Endodermal cell (in vitro differentiated cells): ENCODE measurements around the gene MAP3K5. TPM values are rescaled to one million over a fixed set of nuclear protein-coding genes. Genes with fewer than 3 reads are reported as not detected.

Source experiments
- DNase-seq: peaks from one replicate; pipeline ENCODE4 v3.0.0-alpha.2; 2017
- H3K27ac ChIP-seq: 2 replicates; pipeline ENCODE4 v1.5.1; 2013; ENCODE audit warnings: mild to moderate bottlenecking, low read depth, low read length, moderate library complexity
- H3K27me3 ChIP-seq: 2 replicates; pipeline ENCODE4 v1.6.1; 2013; ENCODE audit warnings: mild to moderate bottlenecking, low read length, moderate library complexity; ENCODE audit not compliant: insufficient read depth, control insufficient read depth, poor library complexity, severe bottlenecking
- H3K36me3 ChIP-seq: 2 replicates; pipeline ENCODE4 v1.7.0; 2013; ENCODE audit warnings: mild to moderate bottlenecking, low read length, moderate library complexity; ENCODE audit not compliant: control insufficient read depth, insufficient read depth
- H3K4me1 ChIP-seq: one replicate; pipeline ENCODE4 v1.7.0; 2013; ENCODE audit warnings: low read length; ENCODE audit not compliant: control insufficient read depth, insufficient read depth
- H3K4me3 ChIP-seq: 2 replicates; pipeline ENCODE4 v1.5.1; 2013; ENCODE audit warnings: mild to moderate bottlenecking, low read length, moderate library complexity
- H3K9ac ChIP-seq: 2 replicates; pipeline ENCODE4 v1.6.1; 2013; ENCODE audit warnings: mild to moderate bottlenecking, low read length, moderate library complexity; ENCODE audit not compliant: poor library complexity, severe bottlenecking; ENCODE audit errors: extremely low read depth
- H3K9me3 ChIP-seq: 2 replicates; pipeline ENCODE4 v1.6.1; 2013; ENCODE audit warnings: mild to moderate bottlenecking, low read length, moderate library complexity; ENCODE audit not compliant: control insufficient read depth
- H3K27ac Mint-ChIP-seq: 2 replicates; pipeline ENCODE4 v1.8.0; 2020; ENCODE audit warnings: mixed read lengths
- H3K27me3 Mint-ChIP-seq: 2 replicates; pipeline ENCODE4 v1.8.0; 2021; ENCODE audit warnings: mild to moderate bottlenecking, mixed read lengths; ENCODE audit not compliant: insufficient read depth
- H3K36me3 Mint-ChIP-seq: 2 replicates; pipeline ENCODE4 v1.8.0; 2020; ENCODE audit warnings: low read depth, mixed read lengths
- H3K4me1 Mint-ChIP-seq: 2 replicates; pipeline ENCODE4 v1.8.0; 2020; ENCODE audit warnings: mixed read lengths
- H3K4me3 Mint-ChIP-seq: 2 replicates; pipeline ENCODE4 v1.8.0; 2020; ENCODE audit warnings: mild to moderate bottlenecking, moderate library complexity, mixed read lengths
- H3K9me3 Mint-ChIP-seq: 2 replicates; pipeline ENCODE4 v1.8.0; 2020; ENCODE audit warnings: mild to moderate bottlenecking, mixed read lengths
- WGBS, 2 experiments: methylation state at CpG; one replicate each; pipeline versions ENCODE4 v1.1.5 to v1.1.7; 2013; ENCODE audit warnings: missing lambda C conversion rate in 2 of 2, mixed read lengths in 1 of 2; ENCODE audit not compliant: insufficient coverage in 1 of 2, insufficient read length in 1 of 2; 5-methylcytosine and 5-hydroxymethylcytosine counted together
- total RNA-seq, 2 donors: library from RNA; stranded (reverse); fragmentation: NEBNext Ultra II Directional in 1 of 2; extraction: Animal tissue kit (Norgen Biotek cat#: 25700) in 1 of 2; gene quantifications; 2 replicates in 1 of 2; 3 replicates in 1 of 2; pipeline ENCODE4 v1.2.1, GENCODE V29; 2021
- TF ChIP-seq, protein P1 (sequence below): fragments of 200-600 bp; sonication (generic); conservative IDR thresholded peaks from 2 replicates; pipeline ENCODE4 v1.5.0; 2021; ENCODE audit warnings: antibody characterized with exemption, mild to moderate bottlenecking

Gene MAP3K5
- total RNA-seq, 2 donors from 2014 or later = 1.6 to 3.4 TPM

DNA sequence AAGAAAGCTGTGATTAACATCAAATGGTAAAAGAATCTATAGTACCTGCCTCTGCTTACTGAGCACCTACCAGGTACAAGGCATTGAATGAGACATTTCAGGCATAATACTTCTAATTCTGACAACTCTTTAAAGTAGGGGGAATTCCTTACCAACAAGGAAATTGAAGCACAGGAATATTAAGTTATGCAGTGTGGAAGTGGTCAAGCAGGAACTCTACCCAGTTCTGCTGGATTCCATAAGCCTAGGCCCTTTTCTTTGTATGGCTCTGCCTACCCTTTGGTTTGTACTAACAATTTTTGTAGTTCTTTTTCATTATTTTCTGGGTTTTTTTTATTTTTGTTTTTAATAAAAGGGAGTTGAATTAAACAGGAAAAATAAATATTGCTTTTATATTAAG lies 114.5 kb downstream of the MAP3K5 start:
- Mint-ChIP-seq H3K4me1 (peaks cover 3% of the 10 kb centered on the region), H3K27me3 (no peaks in the 10 kb centered on the region), H3K36me3 (no peaks in the 10 kb centered on the region), H3K9me3 (no peaks in the 10 kb centered on the region), H3K27ac (no peak overlapping the region), H3K4me3 (no peak overlapping the region)
- Histone ChIP-seq H3K36me3 (no peaks in the 10 kb centered on the region), H3K27me3 (no peaks in the 10 kb centered on the region), H3K9me3 (peaks cover 5% of the 10 kb centered on the region), H3K27ac (no peak overlapping the region), H3K4me1 (no peaks in the 10 kb centered on the region), H3K9ac (no peak overlapping the region), H3K4me3 (no peak overlapping the region)
- no peak for DNase-seq
- TF ChIP-seq, protein P1, sequence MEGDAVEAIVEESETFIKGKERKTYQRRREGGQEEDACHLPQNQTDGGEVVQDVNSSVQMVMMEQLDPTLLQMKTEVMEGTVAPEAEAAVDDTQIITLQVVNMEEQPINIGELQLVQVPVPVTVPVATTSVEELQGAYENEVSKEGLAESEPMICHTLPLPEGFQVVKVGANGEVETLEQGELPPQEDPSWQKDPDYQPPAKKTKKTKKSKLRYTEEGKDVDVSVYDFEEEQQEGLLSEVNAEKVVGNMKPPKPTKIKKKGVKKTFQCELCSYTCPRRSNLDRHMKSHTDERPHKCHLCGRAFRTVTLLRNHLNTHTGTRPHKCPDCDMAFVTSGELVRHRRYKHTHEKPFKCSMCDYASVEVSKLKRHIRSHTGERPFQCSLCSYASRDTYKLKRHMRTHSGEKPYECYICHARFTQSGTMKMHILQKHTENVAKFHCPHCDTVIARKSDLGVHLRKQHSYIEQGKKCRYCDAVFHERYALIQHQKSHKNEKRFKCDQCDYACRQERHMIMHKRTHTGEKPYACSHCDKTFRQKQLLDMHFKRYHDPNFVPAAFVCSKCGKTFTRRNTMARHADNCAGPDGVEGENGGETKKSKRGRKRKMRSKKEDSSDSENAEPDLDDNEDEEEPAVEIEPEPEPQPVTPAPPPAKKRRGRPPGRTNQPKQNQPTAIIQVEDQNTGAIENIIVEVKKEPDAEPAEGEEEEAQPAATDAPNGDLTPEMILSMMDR = no peak

DNA sequence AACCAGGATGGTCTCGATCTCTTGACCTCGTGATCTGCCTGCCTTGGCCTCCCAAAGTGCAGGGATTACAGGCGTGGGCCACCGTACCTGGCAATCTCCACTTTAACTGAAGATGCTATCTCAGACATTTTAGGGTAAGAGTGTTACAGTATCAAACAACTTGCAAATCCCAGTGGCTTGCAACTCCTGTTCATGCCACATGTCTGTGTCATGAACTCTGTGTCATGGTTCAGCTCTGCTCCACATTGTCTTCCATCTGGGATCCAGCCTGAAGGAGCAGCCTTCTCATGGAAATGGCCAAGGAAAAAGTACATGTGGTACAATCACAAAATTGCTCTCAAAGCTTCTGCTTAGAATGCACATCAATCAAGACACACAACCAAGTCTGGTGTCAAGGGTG lies 114.9 kb downstream of the MAP3K5 start:
- no peaks in the 10 kb centered on the region for H3K36me3 Mint-ChIP-seq
- H3K27me3 ChIP-seq = no peaks in the 10 kb centered on the region
- H3K9ac ChIP-seq = no peak overlapping the region
- 86 to 92% methylated on average over 2 to 4 of the region's 4 CpGs for WGBS, 2 experiments
- H3K36me3 ChIP-seq = no peaks in the 10 kb centered on the region
- no peak overlapping the region for H3K27ac ChIP-seq
- no peak overlapping the region for H3K4me3 ChIP-seq
- TF ChIP-seq, protein P1 = no peak
- no peaks in the 10 kb centered on the region for H3K4me1 ChIP-seq
- no peak overlapping the region for H3K27ac Mint-ChIP-seq
- peaks cover 5% of the 10 kb centered on the region for H3K9me3 ChIP-seq
- H3K4me3 Mint-ChIP-seq = no peak overlapping the region
- H3K9me3 Mint-ChIP-seq = no peaks in the 10 kb centered on the region
- H3K4me1 Mint-ChIP-seq = peaks cover 3% of the 10 kb centered on the region
- no peaks in the 10 kb centered on the region for H3K27me3 Mint-ChIP-seq
- DNase-seq = no peak

DNA sequence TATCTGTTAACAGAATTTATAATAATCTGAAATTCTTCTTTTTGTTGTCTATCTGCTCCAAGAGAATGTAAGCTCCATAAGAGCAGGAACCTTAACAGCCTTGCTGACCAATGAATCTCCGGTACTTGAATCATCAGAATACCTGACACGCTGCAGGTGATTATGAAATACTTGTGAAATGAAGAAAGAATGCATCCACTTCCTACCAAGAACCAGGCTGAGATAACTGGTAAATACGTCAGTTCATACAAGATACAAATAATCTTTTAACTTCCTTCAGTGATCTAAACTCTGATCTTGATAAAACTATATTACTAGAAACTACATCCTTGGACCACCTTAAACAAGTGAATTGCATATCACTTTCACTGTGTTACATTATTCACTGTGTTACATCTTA lies 116.2 kb downstream of the MAP3K5 start:
- H3K9me3 Mint-ChIP-seq = no peaks in the 10 kb centered on the region
- no peaks in the 10 kb centered on the region for H3K36me3 Mint-ChIP-seq
- Histone ChIP-seq H3K27ac (no peak overlapping the region), H3K27me3 (no peaks in the 10 kb centered on the region), H3K4me1 (no peaks in the 10 kb centered on the region), H3K9me3 (peaks cover 5% of the 10 kb centered on the region), H3K9ac (no peak overlapping the region), H3K4me3 (no peak overlapping the region), H3K36me3 (no peaks in the 10 kb centered on the region)
- no peak for DNase-seq
- no peaks in the 10 kb centered on the region for H3K27me3 Mint-ChIP-seq
- TF ChIP-seq, protein P1 = no peak
- H3K4me3 Mint-ChIP-seq = no peak overlapping the region
- 94 to 100% methylated on average over 2 to 3 of the region's 3 CpGs for WGBS, 2 experiments
- H3K4me1 Mint-ChIP-seq = peaks cover 3% of the 10 kb centered on the region
- H3K27ac Mint-ChIP-seq = no peak overlapping the region
